ENCODE data around the gene MAP7.

DNA sequence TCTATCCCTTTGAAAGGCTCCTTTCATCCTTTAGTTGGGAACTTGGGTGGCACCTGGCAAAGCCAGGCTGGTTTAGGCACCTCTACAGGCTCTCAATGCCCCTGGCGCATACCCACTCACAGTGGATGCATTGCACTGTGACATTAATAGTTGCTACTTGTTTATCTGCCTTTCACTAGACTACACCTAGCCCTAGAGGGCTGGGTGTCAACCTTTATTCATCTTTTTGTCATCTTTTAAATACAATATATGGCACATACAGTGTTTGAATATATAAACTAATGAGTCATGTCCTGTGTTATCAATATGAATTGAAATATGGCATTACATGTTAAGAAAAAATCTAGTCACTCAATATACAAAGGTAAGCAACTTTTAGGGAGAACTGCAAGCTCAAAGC is 140.6 kb downstream of the MAP7 start:
- TF ChIP-seq, protein P1, sequence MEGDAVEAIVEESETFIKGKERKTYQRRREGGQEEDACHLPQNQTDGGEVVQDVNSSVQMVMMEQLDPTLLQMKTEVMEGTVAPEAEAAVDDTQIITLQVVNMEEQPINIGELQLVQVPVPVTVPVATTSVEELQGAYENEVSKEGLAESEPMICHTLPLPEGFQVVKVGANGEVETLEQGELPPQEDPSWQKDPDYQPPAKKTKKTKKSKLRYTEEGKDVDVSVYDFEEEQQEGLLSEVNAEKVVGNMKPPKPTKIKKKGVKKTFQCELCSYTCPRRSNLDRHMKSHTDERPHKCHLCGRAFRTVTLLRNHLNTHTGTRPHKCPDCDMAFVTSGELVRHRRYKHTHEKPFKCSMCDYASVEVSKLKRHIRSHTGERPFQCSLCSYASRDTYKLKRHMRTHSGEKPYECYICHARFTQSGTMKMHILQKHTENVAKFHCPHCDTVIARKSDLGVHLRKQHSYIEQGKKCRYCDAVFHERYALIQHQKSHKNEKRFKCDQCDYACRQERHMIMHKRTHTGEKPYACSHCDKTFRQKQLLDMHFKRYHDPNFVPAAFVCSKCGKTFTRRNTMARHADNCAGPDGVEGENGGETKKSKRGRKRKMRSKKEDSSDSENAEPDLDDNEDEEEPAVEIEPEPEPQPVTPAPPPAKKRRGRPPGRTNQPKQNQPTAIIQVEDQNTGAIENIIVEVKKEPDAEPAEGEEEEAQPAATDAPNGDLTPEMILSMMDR (IDR thresholded peaks at IDR 0.05): no peak
- TF ChIP-seq POLR2A (IDR thresholded peaks at IDR 0.05): no peak

Data from heart left ventricle (tissue), 13 donors.